Right atrium auricular region (tissue), 2 donors: ENCODE data around the gene CHST5. TPM values are rescaled to one million over a fixed set of nuclear protein-coding genes. Genes with fewer than 3 reads are reported as not detected.

ENCODE experiments used
- DNase-seq: peaks from one replicate; pipeline ENCODE4 v3.0.0-alpha.2; 2019; ENCODE audit warnings: low spot score
- H3K27ac ChIP-seq, 2 donors: fragments of 200-600 bp; sonication (generic); 1 replicate in 1 of 2; 2 replicates in 1 of 2; pipeline ENCODE4 v1.5.1; 2016 to 2019
- H3K27me3 ChIP-seq, 2 donors: fragments of 200-600 bp; sonication (generic); one replicate each; pipeline versions ENCODE4 v1.5.1 to v1.6.0; 2017 to 2019
- H3K36me3 ChIP-seq: fragments of 200-600 bp; sonication (generic); one replicate; pipeline ENCODE4 v1.5.1; 2016
- H3K4me1 ChIP-seq, 2 donors: fragments of 200-600 bp; sonication (generic); one replicate each; pipeline versions ENCODE4 v1.5.1 to v1.6.0; 2017 to 2019
- H3K4me3 ChIP-seq, 2 donors: fragments of 200-600 bp; sonication (generic); 1 replicate in 1 of 2; 2 replicates in 1 of 2; pipeline ENCODE4 v1.5.1; 2017 to 2019; ENCODE audit warnings: mild to moderate bottlenecking in 1 of 2, moderate library complexity in 1 of 2
- H3K9me3 ChIP-seq, 2 donors: fragments of 200-600 bp; sonication (generic); one replicate each; pipeline ENCODE4 v1.5.1; 2019
- total RNA-seq, 2 donors: library from RNA; depleted of rRNA; stranded (reverse); fragments of >200 nt; gene quantifications; one replicate each; pipeline ENCODE4 v1.1.0, GENCODE V29; 2016
- TF ChIP-seq, protein P1 (sequence below), 2 donors: fragments of 200-600 bp; sonication (generic); IDR thresholded peaks; one replicate each; pipeline ENCODE4 v1.5.1; 2019; ENCODE audit warnings: antibody characterized with exemption in 2 of 2

The CHST5 gene
- total RNA-seq, 2 donors from 2014 or later: 0.16 TPM; not detected in 1

DNA sequence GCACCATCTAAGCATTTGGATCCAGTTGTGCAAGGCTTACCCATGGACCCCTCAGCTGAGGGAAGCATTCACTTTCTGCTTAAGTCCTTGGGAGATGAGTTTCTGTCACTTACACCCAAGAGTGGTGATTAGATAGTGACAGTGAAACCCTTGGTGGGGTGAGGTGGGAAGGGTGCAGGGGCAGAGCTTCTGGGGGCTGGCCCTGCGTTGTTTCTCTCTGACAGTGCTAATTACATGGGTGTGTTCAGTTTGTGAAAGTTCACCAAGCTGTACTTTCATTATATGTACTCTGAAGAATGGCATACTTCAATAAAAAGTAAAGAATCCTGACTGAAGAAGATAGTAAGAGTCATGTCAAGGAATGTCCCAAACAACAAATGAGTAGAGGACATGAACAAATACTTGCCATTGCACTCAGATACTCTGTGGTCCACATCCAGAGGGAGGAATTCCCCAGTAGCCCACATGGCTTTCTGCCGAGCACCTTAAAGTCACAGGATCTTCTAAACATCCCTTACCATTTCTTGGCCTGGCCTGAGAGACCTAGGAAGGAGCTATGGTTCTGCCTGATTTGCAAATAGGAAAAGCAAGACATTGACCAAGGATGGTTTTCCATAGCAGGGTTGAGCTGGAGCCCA lies 49.1 kb downstream of the CHST5 start:
- TF ChIP-seq, protein P1, sequence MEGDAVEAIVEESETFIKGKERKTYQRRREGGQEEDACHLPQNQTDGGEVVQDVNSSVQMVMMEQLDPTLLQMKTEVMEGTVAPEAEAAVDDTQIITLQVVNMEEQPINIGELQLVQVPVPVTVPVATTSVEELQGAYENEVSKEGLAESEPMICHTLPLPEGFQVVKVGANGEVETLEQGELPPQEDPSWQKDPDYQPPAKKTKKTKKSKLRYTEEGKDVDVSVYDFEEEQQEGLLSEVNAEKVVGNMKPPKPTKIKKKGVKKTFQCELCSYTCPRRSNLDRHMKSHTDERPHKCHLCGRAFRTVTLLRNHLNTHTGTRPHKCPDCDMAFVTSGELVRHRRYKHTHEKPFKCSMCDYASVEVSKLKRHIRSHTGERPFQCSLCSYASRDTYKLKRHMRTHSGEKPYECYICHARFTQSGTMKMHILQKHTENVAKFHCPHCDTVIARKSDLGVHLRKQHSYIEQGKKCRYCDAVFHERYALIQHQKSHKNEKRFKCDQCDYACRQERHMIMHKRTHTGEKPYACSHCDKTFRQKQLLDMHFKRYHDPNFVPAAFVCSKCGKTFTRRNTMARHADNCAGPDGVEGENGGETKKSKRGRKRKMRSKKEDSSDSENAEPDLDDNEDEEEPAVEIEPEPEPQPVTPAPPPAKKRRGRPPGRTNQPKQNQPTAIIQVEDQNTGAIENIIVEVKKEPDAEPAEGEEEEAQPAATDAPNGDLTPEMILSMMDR (IDR thresholded peaks at IDR 0.05): no peak
- DNase-seq: no peak
- no peaks in the 10 kb centered on the region for H3K27me3 ChIP-seq
- H3K36me3 ChIP-seq: no peaks in the 10 kb centered on the region
- no peak overlapping the region for H3K27ac ChIP-seq
- H3K9me3 ChIP-seq: no peaks in the 10 kb centered on the region
- H3K4me1 ChIP-seq: peaks cover 0 to 2% of the 10 kb centered on the region in 2 donors
- H3K4me3 ChIP-seq: no peak overlapping the region

DNA sequence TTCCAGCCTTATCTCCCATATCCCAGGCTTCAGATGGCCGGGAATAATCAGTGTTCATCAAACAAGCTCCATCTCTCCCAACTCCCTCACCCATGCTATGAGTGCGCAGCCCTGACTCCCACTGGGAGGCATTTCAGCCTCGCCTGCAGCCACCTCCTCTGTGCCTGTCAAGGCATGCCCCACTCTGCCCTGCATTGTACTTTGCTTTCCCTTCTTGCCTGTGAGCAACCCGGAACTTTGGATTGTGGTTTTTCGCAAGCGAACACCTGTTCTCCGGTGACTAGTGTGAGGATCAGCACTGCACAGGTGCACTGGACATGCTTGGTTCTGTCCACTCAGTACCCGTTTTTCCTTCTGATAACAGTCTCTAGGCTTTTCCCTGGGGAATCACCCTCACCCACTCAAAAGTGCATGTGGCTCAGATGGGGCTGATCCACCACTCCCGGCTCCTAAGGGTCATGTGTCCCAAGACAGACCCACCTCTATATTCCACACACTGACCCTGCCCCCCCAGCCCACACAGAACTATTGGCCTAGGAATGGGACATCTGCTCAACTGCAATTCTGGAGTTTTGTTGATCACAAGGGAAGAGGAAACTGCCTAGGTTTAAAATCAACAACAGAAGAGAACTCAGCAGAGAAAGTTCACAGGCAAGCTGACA lies 49.8 kb downstream of the CHST5 start:
- no peaks in the 10 kb centered on the region for H3K36me3 ChIP-seq

DNA sequence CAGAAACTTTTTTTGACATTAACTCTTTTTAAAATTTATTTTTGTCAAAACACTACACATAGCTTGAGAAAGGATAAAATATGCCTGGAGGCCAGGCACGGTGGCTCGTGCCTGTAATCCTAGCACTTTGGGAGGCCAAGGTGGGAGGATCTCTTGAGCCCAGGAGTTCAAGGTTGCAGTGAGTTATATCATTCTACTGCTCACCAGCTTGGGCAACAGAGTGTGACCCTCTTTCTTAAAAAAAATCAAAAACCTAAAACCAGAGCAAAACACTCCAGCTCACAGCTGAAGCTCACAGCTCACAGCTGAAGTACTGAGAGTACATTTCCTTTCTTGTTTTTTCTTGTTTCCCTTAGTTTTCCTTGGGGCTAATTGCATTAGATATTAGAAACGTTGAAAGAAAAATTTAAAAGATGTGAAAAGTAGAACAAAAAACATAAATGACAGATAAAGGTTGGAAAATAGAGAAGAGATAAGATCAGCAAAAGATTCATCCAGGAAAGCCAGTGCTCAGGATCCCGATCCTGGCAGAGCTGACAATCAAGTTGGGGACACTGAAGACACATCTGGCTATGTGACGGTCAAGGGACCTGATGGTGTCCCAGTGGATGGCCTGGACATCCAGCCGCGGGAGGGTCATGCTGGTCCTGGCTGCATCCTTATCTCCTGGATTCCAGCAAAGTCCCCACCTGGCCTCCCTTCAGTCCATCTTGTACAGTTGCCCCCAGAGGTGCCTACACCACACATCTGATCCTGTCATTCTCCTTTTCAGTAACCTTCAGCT lies 50.5 kb downstream of the CHST5 start:
- no peak for DNase-seq
- H3K9me3 ChIP-seq: no peaks in the 10 kb centered on the region
- no peak overlapping the region for H3K4me3 ChIP-seq
- no peaks in the 10 kb centered on the region for H3K36me3 ChIP-seq
- H3K4me1 ChIP-seq: no peaks in the 10 kb centered on the region
- no peaks in the 10 kb centered on the region for H3K27me3 ChIP-seq
- no peak overlapping the region for H3K27ac ChIP-seq
- TF ChIP-seq, protein P1 (IDR thresholded peaks at IDR 0.05): no peak

More for the DNA sequence above, 49.8 kb downstream of the CHST5 start:
- no peak overlapping the region for H3K27ac ChIP-seq
- no peak overlapping the region for H3K4me3 ChIP-seq
- H3K27me3 ChIP-seq: no peaks in the 10 kb centered on the region
- DNase-seq: no peak
- TF ChIP-seq, protein P1 (IDR thresholded peaks at IDR 0.05): no peak
- H3K9me3 ChIP-seq: no peaks in the 10 kb centered on the region
- H3K4me1 ChIP-seq: no peaks in the 10 kb centered on the region

DNA sequence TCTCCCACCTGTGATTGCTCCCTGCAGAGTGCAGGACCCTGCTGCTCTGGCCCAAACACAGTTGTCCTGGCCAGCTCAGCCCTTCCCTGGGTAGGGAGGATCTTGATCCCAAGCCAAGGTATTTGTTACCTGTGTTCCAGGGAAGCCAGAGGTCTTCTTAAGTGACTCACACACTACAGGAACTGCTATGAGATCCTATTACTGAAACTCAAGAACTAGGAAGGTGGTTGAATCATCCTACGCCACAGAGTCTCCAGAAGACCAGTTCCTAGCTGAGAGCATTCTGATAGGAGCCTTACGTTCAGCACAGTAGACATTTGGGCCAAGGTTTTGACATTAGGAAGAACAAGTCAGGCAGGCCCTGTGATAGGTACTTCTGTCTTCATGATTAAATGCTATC lies 52.7 kb downstream of the CHST5 start:
- Histone ChIP-seq H3K4me3 (no peak overlapping the region), H3K4me1 (no peaks in the 10 kb centered on the region), H3K27me3 (no peaks in the 10 kb centered on the region), H3K27ac (no peak overlapping the region), H3K36me3 (no peaks in the 10 kb centered on the region), H3K9me3 (no peaks in the 10 kb centered on the region)
- DNase-seq: no peak
- TF ChIP-seq, protein P1 (IDR thresholded peaks at IDR 0.05): no peak

DNA sequence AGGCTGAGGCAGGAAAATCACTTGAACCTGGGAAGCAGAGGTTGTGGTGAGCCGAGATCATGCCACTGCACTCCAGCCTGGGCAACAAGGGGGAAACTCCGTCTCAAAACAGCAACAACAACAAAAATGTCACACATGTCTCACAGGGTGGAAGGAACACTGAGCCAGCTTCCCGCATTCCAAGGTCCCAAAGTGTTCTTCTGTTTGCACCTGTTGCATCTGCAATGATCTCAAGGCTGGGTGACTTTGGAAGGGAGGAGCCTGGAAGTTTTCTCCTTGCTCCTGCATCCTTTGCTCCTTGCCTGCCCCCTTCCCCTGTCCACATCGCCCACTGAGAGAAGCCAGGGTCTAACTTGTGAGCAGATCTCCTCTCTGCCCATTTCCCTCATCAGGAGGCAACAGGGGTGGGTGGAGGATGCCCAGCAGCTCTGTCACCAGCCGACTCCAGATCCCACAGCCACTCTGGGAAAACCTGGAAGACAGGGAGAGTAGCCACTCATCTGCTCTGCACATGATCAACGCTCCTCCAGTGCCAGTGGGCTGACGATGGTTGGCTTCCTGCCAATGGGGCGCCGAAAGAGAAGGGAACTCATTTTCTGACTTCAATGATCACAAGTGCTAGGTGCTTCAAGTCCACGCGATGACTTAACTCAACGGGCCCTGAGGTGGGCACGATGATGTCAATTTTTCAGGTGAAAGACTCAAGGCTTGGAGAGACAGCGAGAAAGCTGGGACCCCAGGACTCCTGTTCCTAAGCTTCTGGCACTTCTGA lies 53.3 kb downstream of the CHST5 start:
- no peak overlapping the region for H3K4me3 ChIP-seq
- H3K27me3 ChIP-seq: no peaks in the 10 kb centered on the region
- TF ChIP-seq, protein P1 (IDR thresholded peaks at IDR 0.05): no peak
- no peak for DNase-seq
- H3K4me1 ChIP-seq: no peaks in the 10 kb centered on the region
- H3K27ac ChIP-seq: no peak overlapping the region
- H3K9me3 ChIP-seq: no peaks in the 10 kb centered on the region
- H3K36me3 ChIP-seq: no peaks in the 10 kb centered on the region
